Measurements from ENCODE around the gene ZNF45. TPM values are rescaled to one million over a fixed set of nuclear protein-coding genes. Genes with fewer than 3 reads are reported as not detected.

The ZNF45 gene
- total RNA-seq (2012; rRNA removed) (15.0 and 18.1 TPM in 2 replicates), polyA plus RNA-seq (2012; rRNA removed) (7.6 and 7.8 TPM in 2 replicates), Bru-seq, nascent RNA (percentile 68 among the genes with signal in this experiment), BruChase-seq, experiment 1, labeled RNA remaining after a 6-hour chase (percentile 70 among the genes with signal in this experiment), BruChase-seq, experiment 2, labeled RNA remaining after a 2-hour chase (percentile 72 among the genes with signal in this experiment)
- polyA plus RNA-seq (2012; cell fraction: cytosol; rRNA removed), result 2.2 and 2.7 TPM in 2 replicates
- 3.7 and 15.2 TPM in 2 replicates for polyA plus RNA-seq (2012; cell fraction: nucleus; rRNA removed; ENCODE audit: low replicate concordance)
- long read RNA-seq, partial matches to known transcripts, result 0 of 12 reads
- long read RNA-seq, other reads (novel, unspliced or antisense), result 11 of 12 reads

- in situ Hi-C loops (cut with MboI; ENCODE audit: low sequenced_read_pairs) (no loop called here), intact Hi-C loops (cut with micrococcal nuclease) (loop anchor here (1.0 to 10.0 kb wide), 4 partner anchors 16 to 160 kb away; partner anchors contain the start of genes ZNF155, ZNF221, ZNF224 and ZNF230), dilution Hi-C loops (cut with HindIII; ENCODE audit: low sequenced_read_pairs, unreplicated experiment) (no loop called here)
- peak within 1 kb of the TSS; percentile 88 for H3K9ac ChIP-seq (ENCODE audit: low read depth, low read length)
- ATAC-seq (ENCODE audit: low read depth) (peak; percentile 97), DNase-seq (peak; percentile 85)
- peak within 1 kb of the TSS; percentile 97 for H3K4me2 ChIP-seq (ENCODE audit: low read depth, low read length)
- peaks cover 11 to 13% of the 10 kb centered on the region in 2 experiments; a peak in 3 of 4 replicates for H3K79me1 ChIP-seq (ENCODE audit: low read depth in 1 of 2, low read length in 2 of 2)
- H3K27me3 ChIP-seq (ENCODE audit: control insufficient read depth, insufficient read depth, low read length), result no peaks in the 10 kb centered on the region
- peak within 1 kb of the TSS; percentile 90 for H3K14ac ChIP-seq (replicated peaks; ENCODE audit: low read depth, low read length)
- H2AK9ac ChIP-seq (replicated peaks; ENCODE audit: low read depth, low read length, poor library complexity), result peak within 1 kb of the TSS; percentile 47
- peak within 1 kb of the TSS; percentile 82 for H4K91ac ChIP-seq (ENCODE audit: insufficient read depth, low read depth, low read length)
- peak within 1 kb of the TSS; percentile 68 for H3K18ac ChIP-seq (ENCODE audit: low read depth, low read length)
- H2AFZ ChIP-seq (replicated peaks; ENCODE audit: low read length, poor library complexity), result peak within 1 kb of the TSS; percentile 97
- H2BK15ac ChIP-seq (ENCODE audit: low read depth, low read length), result peak within 1 kb of the TSS; percentile 83; the same call in 1 of the 3 replicates
- H4K8ac ChIP-seq (ENCODE audit: low read depth in 2 of 2, low read length in 2 of 2), result peak within 1 kb of the TSS; percentile 95 to 98
- peak within 1 kb of the TSS; percentile 82 for H4K5ac ChIP-seq (ENCODE audit: low read depth, low read length)
- no peaks in the 10 kb centered on the region for H3K4me1 ChIP-seq (ENCODE audit: control insufficient read depth, insufficient read depth, low read length)
- POLR2A ChIA-PET (ENCODE audit: unreplicated experiment), result interaction anchor here (0.8 kb wide), 1 partner anchor 34 kb away, joined by 3 read pairs; no protein-coding TSS in a partner anchor
- no peaks in the 10 kb centered on the region for H3K9me1 ChIP-seq (ENCODE audit: insufficient read depth, low read length)
- H3K27ac ChIP-seq (ENCODE audit: insufficient read depth, low read length), result peak within 1 kb of the TSS; percentile 85
- peak within 1 kb of the TSS; percentile 59 for H3K4me3 ChIP-seq (ENCODE audit: insufficient read depth, low read depth, low read length)
- H2AK5ac ChIP-seq (ENCODE audit: low read depth, low read length), result peak within 1 kb of the TSS; percentile 44
- peak within 1 kb of the TSS; percentile 95 for H3K56ac ChIP-seq (ENCODE audit: extremely low read depth, insufficient read depth, low read length)
- CTCF ChIA-PET, result interaction anchor here (0.6 to 1.2 kb wide), 2 partner anchors 16 to 1051 kb away, joined by 4 to 7 read pairs; partner anchors contain the start of gene ZNF221
- H3K4ac ChIP-seq (ENCODE audit: low read depth, low read length), result peak within 1 kb of the TSS; percentile 79
- H2BK5ac ChIP-seq (ENCODE audit: low read depth, low read length, poor library complexity, severe bottlenecking), result peak within 1 kb of the TSS; percentile 59
- 0% methylated on average over 17 of the region's 42 CpGs; no CpG with 5 or more reads in 1 of the 2 experiments for WGBS, 2 experiments (ENCODE audit: extremely low coverage in 2 of 2, insufficient read length in 1 of 2)
- peak within 1 kb of the TSS; percentile 67 for H3K23ac ChIP-seq (ENCODE audit: low read depth, low read length)
- H2BK20ac ChIP-seq (ENCODE audit: low read depth, low read length), result no peak within 1 kb of the TSS
- no TSS peak for BruUV-seq (replicated peaks)
- H2BK120ac ChIP-seq (ENCODE audit: low read depth, low read length), result peak within 1 kb of the TSS; percentile 63; the same call in 1 of the 2 replicates
- no peaks in the 10 kb centered on the region for H4K20me1 ChIP-seq (ENCODE audit: insufficient read depth, low read length)
- no peaks in the 10 kb centered on the region for H3K9me3 ChIP-seq (ENCODE audit: control insufficient read depth, insufficient read depth, low read length)
- H3K36me3 ChIP-seq (ENCODE audit: control insufficient read depth, insufficient read depth, low read length), result peaks cover 3% of the 10 kb centered on the region
- TF ChIP-seq RCOR1 (IDR thresholded peaks at IDR 0.05; ENCODE audit: insufficient replicate concordance, low read length) (no peak), NFE2L2 (IDR thresholded peaks at IDR 0.05; ENCODE audit: low read depth, low read length) (no peak), RAD21 (IDR thresholded peaks at IDR 0.05; ENCODE audit: low read length) (peak; percentile 23; the same call in 1 of the 2 replicates), MXI1 (IDR thresholded peaks at IDR 0.05; ENCODE audit: borderline replicate concordance, low read depth, low read length) (no peak; the same call in 1 of the 2 replicates), CTCF (conservative IDR thresholded peaks at IDR 0.05; ENCODE audit: low read depth, low read length) (no peak), CHD1 (IDR thresholded peaks at IDR 0.05; ENCODE audit: low read depth, low read length) (no peak), SMC3 (IDR thresholded peaks at IDR 0.05; ENCODE audit: low read depth, low read length) (no peak), MAZ (IDR thresholded peaks at IDR 0.05; ENCODE audit: borderline replicate concordance, low read depth, low read length) (peak; percentile 49; the same call in 1 of the 2 replicates), FOS (IDR thresholded peaks at IDR 0.05; ENCODE audit: low read depth, low read length) (no peak), POLR2A (IDR thresholded peaks at IDR 0.05; ENCODE audit: low read depth, low read length) (no peak), BHLHE40 (IDR thresholded peaks at IDR 0.05; ENCODE audit: low read depth, low read length) (no peak), MAFK (IDR thresholded peaks at IDR 0.05; ENCODE audit: low read depth, low read length) (no peak), ELK1 (IDR thresholded peaks at IDR 0.05; ENCODE audit: borderline replicate concordance, low read depth, low read length) (no peak)
Measured at GRCh38 chr19:43934985-43935708, at the start of gene ZNF45. Gene ZNF45, minus strand, starts transcription at chr19:43935282. Its CDS starts 13,097 bp downstream, at chr19:43922185.
